GM12878 (cell line): ENCODE measurements around the gene MR1. TPM values are rescaled to one million over a fixed set of nuclear protein-coding genes. Genes with fewer than 3 reads are reported as not detected.

Source experiments
- ATAC-seq: fragments of 200-7000 bp; cut with Tn5 transposase; 3 replicates; pipeline ENCODE4 v1.9.1; 2020; ENCODE audit warnings: mild to moderate bottlenecking, moderate library complexity
- BruUV-seq: library from RNA; stranded (reverse); fragments of 400-500 nt; replicated peaks from 2 replicates; lab custom pipeline; 2021; lab: Mats Ljungman, UMichigan
- CTCF ChIA-PET: fragments of 300-600 bp; sonication (Branson Sonifier 250); formaldehyde crosslinking; extraction: SDS; loops from one replicate; lab custom pipeline; 2021; ENCODE audit warnings: inconsistent platforms; lab: Yijun Ruan, JAX
- POLR2A ChIA-PET: fragments of 350-600 bp; formaldehyde crosslinking; extraction: SDS; loops from one replicate; lab custom pipeline; 2021; ENCODE audit warnings: inconsistent platforms; lab: Charles Lee
- RAD21 ChIA-PET: fragments of 300-600 bp; sonication (Branson Sonifier 250); formaldehyde crosslinking; loops from one replicate; lab custom pipeline; 2023; ENCODE audit warnings: antibody characterized with exemption; ENCODE audit not compliant: unreplicated experiment; lab: Charles Lee
- SMC1A ChIA-PET: fragments of 300-600 bp; sonication (Branson Sonifier 250); formaldehyde crosslinking; loops from one replicate; lab custom pipeline; 2023; ENCODE audit not compliant: unreplicated experiment, uncharacterized antibody; lab: Charles Lee
- DNase-seq: peaks from one replicate; pipeline ENCODE4 v3.0.0-alpha.2; 2011; ENCODE audit warnings: low read depth, low spot score
- FAIRE-seq: peaks from 3 replicates; lab custom pipeline; 2011; peaks lifted over from hg19 to GRCh38; lab: Jason Lieb, UNC
- H2AFZ ChIP-seq: 2 replicates; pipeline ENCODE4 v1.6.0; 2011; ENCODE audit warnings: low read depth, low read length, control low read depth; ENCODE audit not compliant: control insufficient read depth
- H3K27ac ChIP-seq: 2 replicates; pipeline ENCODE4 v1.5.1; 2011; ENCODE audit warnings: control low read depth; ENCODE audit not compliant: control insufficient read depth, insufficient read depth
- H3K27me3 ChIP-seq, 2 experiments: replicated peaks in 1 of 2; 2 replicates each; pipeline versions ENCODE4 v1.6.0 to v1.6.1; 2011; ENCODE audit warnings: low read length in 1 of 2; ENCODE audit not compliant: control insufficient read depth in 2 of 2, insufficient read depth in 2 of 2
- H3K36me3 ChIP-seq, 2 experiments: 2 replicates each; pipeline ENCODE4 v1.5.1; 2011; ENCODE audit warnings: low read length in 1 of 2; ENCODE audit not compliant: control insufficient read depth in 2 of 2, insufficient read depth in 2 of 2
- H3K4me1 ChIP-seq: 2 replicates; pipeline ENCODE4 v1.6.1; 2011; ENCODE audit warnings: mild to moderate bottlenecking, low read length, moderate library complexity, mixed read lengths; ENCODE audit not compliant: control insufficient read depth, insufficient read depth
- H3K4me2 ChIP-seq: 2 replicates; pipeline ENCODE4 v1.6.0; 2011; ENCODE audit warnings: control low read depth; ENCODE audit not compliant: control insufficient read depth, insufficient read depth
- H3K4me3 ChIP-seq: fragments of 200-600 bp; sonication (generic); 2 replicates; pipeline ENCODE4 v1.5.1; 2016
- H3K79me2 ChIP-seq: 2 replicates; pipeline ENCODE4 v1.6.0; 2011; ENCODE audit warnings: low read length; ENCODE audit not compliant: control insufficient read depth, insufficient read depth
- H3K9ac ChIP-seq: 2 replicates; pipeline ENCODE4 v1.8.0; 2011; ENCODE audit warnings: low read length, control low read depth, mixed read lengths; ENCODE audit not compliant: control insufficient read depth, insufficient read depth
- H3K9me3 ChIP-seq: replicated peaks from 3 replicates; pipeline ENCODE4 v1.5.1; 2011; ENCODE audit warnings: mild to moderate bottlenecking, low read length; ENCODE audit not compliant: control insufficient read depth, insufficient read depth
- H4K20me1 ChIP-seq: 2 replicates; pipeline ENCODE4 v1.6.0; 2011; ENCODE audit not compliant: control insufficient read depth, insufficient read depth
- ATF2 ChIP-seq: IDR thresholded peaks from 2 replicates; pipeline ENCODE4 v1.6.1; 2012; ENCODE audit warnings: low read length, inconsistent platforms
- ATF3 ChIP-seq: IDR thresholded peaks from 2 replicates; pipeline ENCODE4 v1.6.1; 2011; ENCODE audit warnings: low read depth, mild to moderate bottlenecking, low read length, moderate library complexity, borderline replicate concordance; ENCODE audit errors: extremely low read depth
- CEBPB ChIP-seq, 2 experiments: fragments of 150-350 bp in 1 of 2; IDR thresholded peaks; 2 replicates each; pipeline ENCODE4 v1.6.1; 2012 to 2014; ENCODE audit warnings: low read depth in 2 of 2, low read length in 2 of 2, borderline replicate concordance in 1 of 2, inconsistent platforms in 1 of 2
- CREM ChIP-seq: IDR thresholded peaks from 2 replicates; pipeline ENCODE4 v1.6.1; 2014; ENCODE audit warnings: antibody characterized with exemption, low read depth
- EED ChIP-seq: sonication (generic); IDR thresholded peaks from 2 replicates; pipeline ENCODE4 v1.6.1; 2016; ENCODE audit warnings: antibody characterized with exemption, low read depth
- MTA3 ChIP-seq: IDR thresholded peaks from 2 replicates; pipeline ENCODE4 v1.6.1; 2012; ENCODE audit warnings: low read length, inconsistent platforms, borderline replicate concordance
- NBN ChIP-seq: fragments of 450-650 bp; IDR thresholded peaks from 2 replicates; pipeline ENCODE4 v1.6.1; 2016
- NFIC ChIP-seq: IDR thresholded peaks from 2 replicates; pipeline ENCODE4 v1.6.1; 2012; ENCODE audit warnings: low read depth, mild to moderate bottlenecking, inconsistent platforms, low read length, moderate library complexity
- NFXL1 ChIP-seq: fragments of 450-650 bp; IDR thresholded peaks from 2 replicates; pipeline ENCODE4 v1.6.1; 2017; ENCODE audit warnings: antibody characterized with exemption, mild to moderate bottlenecking, borderline replicate concordance
- NR2C2 ChIP-seq: IDR thresholded peaks from 2 replicates; pipeline ENCODE4 v1.6.1; 2011; ENCODE audit warnings: borderline replicate concordance, low read depth; ENCODE audit not compliant: control insufficient read depth, insufficient read length
- SIN3A ChIP-seq: IDR thresholded peaks from 2 replicates; pipeline ENCODE4 v1.6.1; 2012; ENCODE audit warnings: low read depth, low read length, improper control_type of control experiment
- SUPT20H ChIP-seq: IDR thresholded peaks from 2 replicates; pipeline ENCODE4 v1.6.1; 2011; ENCODE audit warnings: low read depth, mild to moderate bottlenecking, low read length, moderate library complexity, borderline replicate concordance; ENCODE audit not compliant: control insufficient read depth
- TCF12 ChIP-seq: IDR thresholded peaks from 2 replicates; pipeline ENCODE4 v1.6.1; 2011; ENCODE audit warnings: low read depth, mild to moderate bottlenecking, low read length
- ZBTB11 ChIP-seq: fragments of 450-650 bp; formaldehyde crosslinking; IDR thresholded peaks from 2 replicates; pipeline ENCODE4 v1.5.0; 2022; ENCODE audit warnings: mild to moderate bottlenecking, missing genetic modification characterization
- ZNF24 ChIP-seq: fragments of 450-650 bp; IDR thresholded peaks from 2 replicates; pipeline ENCODE4 v1.6.1; 2017; ENCODE audit warnings: antibody characterized with exemption, mild to moderate bottlenecking
- WGBS: methylation state at CpG from one replicate; pipeline ENCODE4 v1.1.6; 2016; ENCODE audit warnings: low lambda C conversion rate; ENCODE audit not compliant: insufficient replicate concordance, insufficient coverage; ENCODE audit errors: missing lambda C conversion rate; 5-methylcytosine and 5-hydroxymethylcytosine counted together
- in situ Hi-C: fragments of 300-500 bp; cut with MboI; formaldehyde crosslinking; loops from 9 replicates; pipeline ENCODE4 v1.14.3; 2018; ENCODE audit warnings: mixed read lengths
- intact Hi-C: fragments of 100-400 bp; cut with micrococcal nuclease; formaldehyde crosslinking; loops from one replicate; pipeline ENCODE4 v1.14.2; 2022; ENCODE audit not compliant: unreplicated experiment
- polyA plus RNA-seq, 11 experiments: library from polyadenylated mRNA; depleted of rRNA in 4 of 11; unstranded in 6 of 11; stranded (reverse) in 5 of 11; fragments of >200 nt; fragmentation: Nextera tagmentation in 4 of 11; fragmentation: Illumina TruSeq in 1 of 11; extraction: Ambion mirVana in 4 of 11; extraction: Trizol in 1 of 11; gene quantifications; 1 replicate in 1 of 11; 2 replicates in 10 of 11; pipeline versions ENCODE4 v1.2.1 to v1.2.3, GENCODE V29; 2011 to 2016; ENCODE audit warnings: inconsistent platforms in 2 of 11, missing spikeins in 2 of 11, low read depth in 1 of 11
- total RNA-seq, 4 experiments: library from RNA; depleted of rRNA in 3 of 4; stranded (reverse); fragments of >200 nt in 3 of 4; fragmentation: Illumina TruSeq in 1 of 4; extraction: Trizol in 1 of 4; gene quantifications; 2 replicates each; pipeline versions ENCODE4 v1.2.1 to v1.2.3, GENCODE V29; 2013 to 2021

The MR1 gene
- total and polyA plus RNA-seq, 10 of the 15 experiments (the other 5 are each of a cell fraction or from before 2014, with no cell fraction given) = 24.7 to 65.9 (median 30.9) TPM

GRCh38 chr1:181044449-181044966, 10.7 kb downstream of the MR1 start:
- in situ Hi-C loops = no loop called here
- CTCF ChIA-PET = interaction anchor here (0.5 to 13.7 kb wide), 14 partner anchors 9 to 133 kb away, joined by 3 to 321 read pairs (median 4); no protein-coding TSS in a partner anchor
- peak overlapping the region; percentile 81 for H3K27ac ChIP-seq
- no peak for TF ChIP-seq SUPT20H
- no peak; the same call in 1 of the 2 replicates for TF ChIP-seq ATF2
- 0 out of 2 replicates have a peak, but pooled peaks have one; percentile 68 for TF ChIP-seq NBN
- no peak for TF ChIP-seq NR2C2
- TF ChIP-seq ATF3 = no peak
- 0 out of 2 replicates have a peak, but pooled peaks have one; percentile 26 for TF ChIP-seq EED
- no peak for TF ChIP-seq NFXL1
- TF ChIP-seq SIN3A = no peak; the same call in 1 of the 2 replicates
- TF ChIP-seq CEBPB (IDR thresholded peaks at IDR 0.05; ENCODE audit: borderline replicate concordance in 1 of 2, low read depth in 2 of 2, low read length in 2 of 2) = no peak
- TF ChIP-seq ZNF24 = no peak
- TF ChIP-seq NFIC = peak; percentile 39; the same call in 1 of the 2 replicates
- TF ChIP-seq ZBTB11 (CRISPR knock-in tag) = no peak
- TF ChIP-seq MTA3 = no peak
- peak; percentile 47; the same call in 1 of the 2 replicates for TF ChIP-seq CREM
- peak; percentile 64; the same call in 1 of the 2 replicates for TF ChIP-seq TCF12

More at GRCh38 chr1:181044449-181044966, 10.7 kb downstream of the MR1 start:
- Histone ChIP-seq H4K20me1 (no peaks in the 10 kb centered on the region), H3K4me3 (no peak overlapping the region; the same call in 1 of the 2 replicates), H2AFZ (no peak overlapping the region), H3K9ac (peak overlapping the region; percentile 42), H3K36me3 (peaks cover 0 to 5% of the 10 kb centered on the region in 2 experiments; a peak in 1 of 4 replicates), H3K9me3 (no peaks in the 10 kb centered on the region), H3K4me2 (peak overlapping the region; percentile 62), H3K27me3 (no peaks in the 10 kb centered on the region), H3K79me2 (peaks cover 21% of the 10 kb centered on the region), H3K4me1 (peaks cover 20% of the 10 kb centered on the region)
- intact Hi-C loops = loop anchor here (1.0 kb wide), 1 partner anchor 18 kb away; no protein-coding TSS in a partner anchor
- DNase-seq (peak; percentile 60), ATAC-seq (peak; percentile 95), FAIRE-seq (peak; percentile 87)
- ChIA-PET SMC1A (interaction anchor here (0.6 to 13.6 kb wide), 16 partner anchors 12 to 385 kb away, joined by 3 to 276 read pairs (median 4); partner anchors contain the start of gene MR1), RAD21 (interaction anchor here (0.7 to 13.1 kb wide), 17 partner anchors 11 to 183 kb away, joined by 3 to 189 read pairs (median 7); partner anchors contain the start of gene MR1), POLR2A (interaction anchor here (0.7 to 2.7 kb wide), 10 partner anchors 11 to 108 kb away, joined by 3 to 15 read pairs (median 6); partner anchors contain the start of genes MR1 and STX6)
- no TSS peak for BruUV-seq
- WGBS = 43% methylated on average over 5 of the region's 5 CpGs
